ENCODE results near the gene MYO7B. TPM values are rescaled to one million over a fixed set of nuclear protein-coding genes. Genes with fewer than 3 reads are reported as not detected.
A peak's percentile ranks its signal among the peaks of the same experiment; 100 is the strongest.

The MYO7B gene
- total and polyA plus RNA-seq, 10 donors: 32.3 to 165 (median 52.9) TPM

DNA sequence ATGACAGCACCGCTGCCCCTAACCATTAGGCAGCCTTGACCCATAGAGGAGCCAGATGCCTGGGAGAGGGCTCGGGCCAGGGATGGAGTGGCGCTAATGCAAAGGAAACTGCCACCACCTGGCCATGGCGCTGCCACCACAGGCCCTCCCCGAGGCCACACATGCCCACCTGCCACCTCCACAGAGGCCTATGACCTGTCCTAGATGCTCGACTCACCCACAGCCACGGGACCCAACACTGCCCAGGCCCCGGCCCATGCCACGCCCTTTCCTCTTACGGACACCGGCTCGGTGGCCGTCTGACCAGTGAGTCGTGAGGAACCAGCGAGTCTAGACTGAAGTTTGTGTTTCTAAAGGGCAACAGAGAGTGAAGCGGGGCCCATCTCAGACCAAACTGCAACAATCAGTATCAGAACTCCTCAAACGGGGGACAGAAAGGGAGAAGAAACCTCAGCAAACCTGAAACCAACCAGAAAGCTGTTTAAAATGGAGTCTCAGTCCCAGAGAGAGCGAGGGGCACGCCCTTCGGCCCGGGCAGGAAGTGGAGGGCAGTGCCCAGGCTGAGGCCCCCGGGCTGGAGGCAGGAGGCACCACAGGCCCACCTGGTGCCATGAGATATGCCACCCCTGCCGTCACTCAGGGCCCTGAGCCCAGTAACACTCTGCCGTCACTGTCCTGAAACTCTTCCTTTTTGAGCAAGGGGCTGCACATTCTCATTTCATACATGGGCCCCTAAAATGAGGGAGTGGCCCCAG lies 111.2 kb downstream of the MYO7B start:
- H3K36me3 ChIP-seq: peaks cover 0 to 15% (median 0%) of the 10 kb centered on the region in 6 donors
- no peaks in the 10 kb centered on the region for H3K9me3 ChIP-seq
- H3K4me1 ChIP-seq: peaks cover 30 to 84% (median 63%) of the 10 kb centered on the region in 6 donors
- peak overlapping the region in 7 of 8 donors; percentile 38 to 96 (median 55) for H3K27ac ChIP-seq
- H3K4me3 ChIP-seq: no peak overlapping the region
- intact Hi-C loops (cut with DNase I; ENCODE audit: low total_unique reads): loop anchor here (10.0 kb wide), 1 partner anchor 52 kb away; no protein-coding TSS in a partner anchor
- 53 to 71% (median 68%) methylated on average over 19 to 24 of the region's 24 CpGs for WGBS, 5 donors
- peak; percentile 82 for DNase-seq
- H3K27me3 ChIP-seq (replicated peaks in 1 of 7): no peaks in the 10 kb centered on the region
- TF ChIP-seq POLR2AphosphoS5 (IDR thresholded peaks at IDR 0.05): peak in 2 of 3 donors; percentile 16 to 55
- TF ChIP-seq, protein P1, sequence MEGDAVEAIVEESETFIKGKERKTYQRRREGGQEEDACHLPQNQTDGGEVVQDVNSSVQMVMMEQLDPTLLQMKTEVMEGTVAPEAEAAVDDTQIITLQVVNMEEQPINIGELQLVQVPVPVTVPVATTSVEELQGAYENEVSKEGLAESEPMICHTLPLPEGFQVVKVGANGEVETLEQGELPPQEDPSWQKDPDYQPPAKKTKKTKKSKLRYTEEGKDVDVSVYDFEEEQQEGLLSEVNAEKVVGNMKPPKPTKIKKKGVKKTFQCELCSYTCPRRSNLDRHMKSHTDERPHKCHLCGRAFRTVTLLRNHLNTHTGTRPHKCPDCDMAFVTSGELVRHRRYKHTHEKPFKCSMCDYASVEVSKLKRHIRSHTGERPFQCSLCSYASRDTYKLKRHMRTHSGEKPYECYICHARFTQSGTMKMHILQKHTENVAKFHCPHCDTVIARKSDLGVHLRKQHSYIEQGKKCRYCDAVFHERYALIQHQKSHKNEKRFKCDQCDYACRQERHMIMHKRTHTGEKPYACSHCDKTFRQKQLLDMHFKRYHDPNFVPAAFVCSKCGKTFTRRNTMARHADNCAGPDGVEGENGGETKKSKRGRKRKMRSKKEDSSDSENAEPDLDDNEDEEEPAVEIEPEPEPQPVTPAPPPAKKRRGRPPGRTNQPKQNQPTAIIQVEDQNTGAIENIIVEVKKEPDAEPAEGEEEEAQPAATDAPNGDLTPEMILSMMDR (IDR thresholded peaks at IDR 0.05 in 8 of 11, conservative IDR thresholded peaks at IDR 0.05 in 3 of 11): no peak

DNA sequence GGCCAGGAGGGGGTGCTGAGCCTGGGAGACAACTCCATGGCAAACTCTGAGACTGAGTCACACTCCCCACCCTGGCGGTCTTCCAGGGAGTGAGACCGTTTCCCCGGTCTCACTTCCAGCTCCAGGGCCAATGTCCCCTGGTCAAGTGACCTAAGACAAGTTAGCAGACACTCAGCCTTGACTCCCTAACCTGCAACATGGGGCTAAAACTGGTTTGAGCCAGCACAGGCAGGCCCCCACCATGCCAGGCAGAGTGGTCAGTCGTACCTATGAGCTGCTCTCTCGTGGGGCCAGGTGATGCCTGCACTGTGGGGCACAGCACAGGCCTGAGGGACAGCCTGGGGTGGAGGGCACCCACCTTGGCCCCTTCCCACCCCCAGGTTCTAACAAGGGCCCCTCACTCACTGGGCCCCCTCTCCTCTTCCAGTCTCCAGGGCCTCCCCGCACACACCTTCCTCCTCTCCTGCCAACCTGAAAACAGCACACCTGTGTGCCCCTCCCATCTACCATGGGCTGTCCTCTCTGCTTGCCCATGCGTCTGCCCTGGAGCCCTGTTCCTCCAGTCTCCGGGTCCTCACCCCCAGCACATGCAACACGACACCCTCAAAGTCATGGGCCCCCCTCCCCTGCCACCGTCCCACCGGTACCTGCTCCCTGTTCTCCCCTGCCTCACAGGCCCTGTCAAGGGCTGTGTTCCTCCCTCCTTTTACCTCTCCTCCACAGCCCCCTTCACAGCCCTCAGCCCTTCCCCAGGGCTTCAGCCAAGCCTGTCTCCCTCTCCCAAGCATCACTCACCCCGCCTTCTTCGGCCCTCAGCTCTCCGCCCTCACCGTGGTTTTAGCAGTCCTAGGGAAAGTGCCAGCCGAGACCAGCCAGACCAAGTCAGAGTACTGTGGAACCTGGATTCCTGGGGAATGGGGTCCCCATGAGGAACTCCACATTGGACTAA lies 112.0 kb downstream of the MYO7B start:
- peak overlapping the region in 6 of 8 donors; percentile 13 to 96 (median 59) for H3K27ac ChIP-seq
- peaks cover 0 to 22% (median 0%) of the 10 kb centered on the region in 6 donors for H3K36me3 ChIP-seq
- DNase-seq: peak; percentile 72
- H3K4me3 ChIP-seq: no peak overlapping the region
- peaks cover 28 to 84% (median 63%) of the 10 kb centered on the region in 6 donors for H3K4me1 ChIP-seq
- intact Hi-C loops (cut with DNase I; ENCODE audit: low total_unique reads): loop anchor here (10.0 kb wide), 1 partner anchor 53 kb away; no protein-coding TSS in a partner anchor
- TF ChIP-seq POLR2AphosphoS5 (IDR thresholded peaks at IDR 0.05): peak in 1 of 3 donors; percentile 7
- TF ChIP-seq, protein P1 (IDR thresholded peaks at IDR 0.05 in 8 of 11, conservative IDR thresholded peaks at IDR 0.05 in 3 of 11): no peak
- no peaks in the 10 kb centered on the region for H3K9me3 ChIP-seq
- H3K27me3 ChIP-seq (replicated peaks in 1 of 7): no peaks in the 10 kb centered on the region
- 80 to 92% (median 83%) methylated on average over 15 to 16 of the region's 16 CpGs for WGBS, 5 donors

DNA sequence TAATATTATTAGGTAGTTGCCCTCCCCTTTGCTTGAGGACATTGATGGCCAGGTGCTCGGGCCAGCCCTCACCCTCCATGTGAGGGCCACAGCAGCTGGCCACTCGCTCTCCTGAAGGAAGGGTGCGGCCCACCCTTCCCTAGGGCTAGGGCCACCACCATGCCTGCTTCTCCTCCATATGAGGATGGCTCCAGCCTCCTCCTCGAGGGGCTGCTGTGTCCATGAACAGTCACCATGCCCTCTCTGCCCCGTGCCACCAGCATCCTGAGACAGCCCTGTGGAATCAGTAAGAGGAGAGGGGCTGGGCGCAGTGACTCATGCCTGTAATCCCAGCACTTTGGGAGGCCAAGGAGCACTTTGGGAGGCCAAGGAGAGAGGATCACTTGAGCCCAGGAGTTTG lies 112.8 kb downstream of the MYO7B start:
- peak; percentile 70 for DNase-seq
- TF ChIP-seq POLR2AphosphoS5 (IDR thresholded peaks at IDR 0.05) (no peak), POLR2A (IDR thresholded peaks at IDR 0.05) (no peak)
- TF ChIP-seq, protein P1 (IDR thresholded peaks at IDR 0.05 in 8 of 11, conservative IDR thresholded peaks at IDR 0.05 in 3 of 11): no peak
- Histone ChIP-seq H3K4me1 (peaks cover 26 to 84% (median 64%) of the 10 kb centered on the region in 6 donors), H3K27ac (peak overlapping the region in 5 of 8 donors; percentile 13 to 96 (median 63)), H3K27me3 (replicated peaks in 1 of 7) (no peaks in the 10 kb centered on the region), H3K4me3 (no peak overlapping the region), H3K9me3 (no peaks in the 10 kb centered on the region), H3K36me3 (peaks cover 0 to 30% (median 0%) of the 10 kb centered on the region in 6 donors)
- intact Hi-C loops (cut with DNase I; ENCODE audit: low total_unique reads): loop anchor here (10.0 kb wide), 1 partner anchor 54 kb away; no protein-coding TSS in a partner anchor
- 80 to 92% (median 89%) methylated on average over 4 to 6 of the region's 6 CpGs for WGBS, 5 donors
